GM21717 (cell line): ENCODE data around the gene PDE7B.

Source experiments
- ATAC-seq: cut with Tn5 transposase; IDR thresholded peaks from one replicate; pipeline ENCODE4 v1.9.1; 2021; ENCODE audit warnings: mild to moderate bottlenecking, moderate library complexity; ENCODE audit not compliant: unreplicated experiment

PDE7B gene

GRCh38 chr6:135851442-135852271 lies at the start of gene PDE7B:
Gene PDE7B, plus strand, starts transcription at chr6:135851701.
- peak; percentile 93 for ATAC-seq

- no peak for ATAC-seq
Measured at GRCh38 chr6:135801755-135802465, 49.6 kb upstream of the PDE7B start.

- ATAC-seq = no peak
Measured at GRCh38 chr6:135810486-135810885, 41.0 kb upstream of the PDE7B start.

GRCh38 chr6:135811170-135811569 lies 40.3 kb upstream of the PDE7B start:
- no peak for ATAC-seq

- ATAC-seq = no peak
Measured at GRCh38 chr6:135811644-135812526, 39.6 kb upstream of the PDE7B start.

- ATAC-seq = no peak
Measured at GRCh38 chr6:135813401-135813800, 38.1 kb upstream of the PDE7B start.

GRCh38 chr6:135814043-135814442 lies 37.5 kb upstream of the PDE7B start:
- no peak for ATAC-seq

GRCh38 chr6:135815216-135815615 lies 36.3 kb upstream of the PDE7B start:
- no peak for ATAC-seq

GRCh38 chr6:135817035-135817434 lies 34.5 kb upstream of the PDE7B start:
- no peak for ATAC-seq

GRCh38 chr6:135819665-135820064 lies 31.8 kb upstream of the PDE7B start:
- no peak for ATAC-seq

- ATAC-seq = no peak
Measured at GRCh38 chr6:135820340-135820739, 31.2 kb upstream of the PDE7B start.

- ATAC-seq = no peak
Measured at GRCh38 chr6:135823851-135824250, 27.6 kb upstream of the PDE7B start.

GRCh38 chr6:135826236-135826804 lies 25.2 kb upstream of the PDE7B start:
- ATAC-seq = no peak

- no peak for ATAC-seq
Measured at GRCh38 chr6:135828021-135828420, 23.5 kb upstream of the PDE7B start.

GRCh38 chr6:135830452-135830881 lies 21.0 kb upstream of the PDE7B start:
- ATAC-seq = no peak

- ATAC-seq = no peak
Measured at GRCh38 chr6:135831016-135831415, 20.5 kb upstream of the PDE7B start.

GRCh38 chr6:135832166-135832565 lies 19.3 kb upstream of the PDE7B start:
- ATAC-seq = no peak

GRCh38 chr6:135833771-135834170 lies 17.7 kb upstream of the PDE7B start:
- ATAC-seq = no peak

- ATAC-seq = no peak
Measured at GRCh38 chr6:135837735-135838449, 13.6 kb upstream of the PDE7B start.

GRCh38 chr6:135839121-135839520 lies 12.4 kb upstream of the PDE7B start:
- no peak for ATAC-seq
